GM10266 (cell line): Measurements from ENCODE around the gene ST6GALNAC6.

ENCODE experiments used
- DNase-seq: peaks from one replicate; pipeline ENCODE4 v3.0.0; 2012; ENCODE audit errors: extremely low spot score
- TF ChIP-seq, protein P1 (sequence below): IDR thresholded peaks from 2 replicates; pipeline ENCODE4 v1.5.1; 2012; ENCODE audit warnings: mild to moderate bottlenecking, low read depth; ENCODE audit not compliant: control insufficient read depth, insufficient read depth; ENCODE audit errors: missing control alignments

Gene ST6GALNAC6

DNA sequence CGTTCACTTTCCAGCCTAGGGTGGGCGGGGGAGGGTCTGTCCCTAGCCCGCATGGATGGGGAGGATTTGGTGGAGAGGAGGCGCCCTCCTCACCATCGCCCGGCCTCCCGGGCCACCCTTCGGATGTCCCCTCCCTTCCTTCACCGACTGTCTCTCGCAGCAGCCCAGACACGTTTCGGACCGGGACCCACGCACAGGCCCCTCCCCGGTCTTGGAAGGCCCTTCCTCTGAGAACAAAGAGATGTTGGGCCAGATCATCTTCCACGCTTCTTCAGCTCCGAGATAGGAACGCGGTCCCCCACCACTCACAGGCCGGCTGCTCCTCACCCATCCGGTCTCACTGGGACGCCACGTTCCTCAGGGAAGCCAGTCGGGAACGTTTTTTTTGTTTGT is 38.9 kb upstream of the ST6GALNAC6 start:
- no peak for DNase-seq
- TF ChIP-seq, protein P1, sequence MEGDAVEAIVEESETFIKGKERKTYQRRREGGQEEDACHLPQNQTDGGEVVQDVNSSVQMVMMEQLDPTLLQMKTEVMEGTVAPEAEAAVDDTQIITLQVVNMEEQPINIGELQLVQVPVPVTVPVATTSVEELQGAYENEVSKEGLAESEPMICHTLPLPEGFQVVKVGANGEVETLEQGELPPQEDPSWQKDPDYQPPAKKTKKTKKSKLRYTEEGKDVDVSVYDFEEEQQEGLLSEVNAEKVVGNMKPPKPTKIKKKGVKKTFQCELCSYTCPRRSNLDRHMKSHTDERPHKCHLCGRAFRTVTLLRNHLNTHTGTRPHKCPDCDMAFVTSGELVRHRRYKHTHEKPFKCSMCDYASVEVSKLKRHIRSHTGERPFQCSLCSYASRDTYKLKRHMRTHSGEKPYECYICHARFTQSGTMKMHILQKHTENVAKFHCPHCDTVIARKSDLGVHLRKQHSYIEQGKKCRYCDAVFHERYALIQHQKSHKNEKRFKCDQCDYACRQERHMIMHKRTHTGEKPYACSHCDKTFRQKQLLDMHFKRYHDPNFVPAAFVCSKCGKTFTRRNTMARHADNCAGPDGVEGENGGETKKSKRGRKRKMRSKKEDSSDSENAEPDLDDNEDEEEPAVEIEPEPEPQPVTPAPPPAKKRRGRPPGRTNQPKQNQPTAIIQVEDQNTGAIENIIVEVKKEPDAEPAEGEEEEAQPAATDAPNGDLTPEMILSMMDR = no peak

DNA sequence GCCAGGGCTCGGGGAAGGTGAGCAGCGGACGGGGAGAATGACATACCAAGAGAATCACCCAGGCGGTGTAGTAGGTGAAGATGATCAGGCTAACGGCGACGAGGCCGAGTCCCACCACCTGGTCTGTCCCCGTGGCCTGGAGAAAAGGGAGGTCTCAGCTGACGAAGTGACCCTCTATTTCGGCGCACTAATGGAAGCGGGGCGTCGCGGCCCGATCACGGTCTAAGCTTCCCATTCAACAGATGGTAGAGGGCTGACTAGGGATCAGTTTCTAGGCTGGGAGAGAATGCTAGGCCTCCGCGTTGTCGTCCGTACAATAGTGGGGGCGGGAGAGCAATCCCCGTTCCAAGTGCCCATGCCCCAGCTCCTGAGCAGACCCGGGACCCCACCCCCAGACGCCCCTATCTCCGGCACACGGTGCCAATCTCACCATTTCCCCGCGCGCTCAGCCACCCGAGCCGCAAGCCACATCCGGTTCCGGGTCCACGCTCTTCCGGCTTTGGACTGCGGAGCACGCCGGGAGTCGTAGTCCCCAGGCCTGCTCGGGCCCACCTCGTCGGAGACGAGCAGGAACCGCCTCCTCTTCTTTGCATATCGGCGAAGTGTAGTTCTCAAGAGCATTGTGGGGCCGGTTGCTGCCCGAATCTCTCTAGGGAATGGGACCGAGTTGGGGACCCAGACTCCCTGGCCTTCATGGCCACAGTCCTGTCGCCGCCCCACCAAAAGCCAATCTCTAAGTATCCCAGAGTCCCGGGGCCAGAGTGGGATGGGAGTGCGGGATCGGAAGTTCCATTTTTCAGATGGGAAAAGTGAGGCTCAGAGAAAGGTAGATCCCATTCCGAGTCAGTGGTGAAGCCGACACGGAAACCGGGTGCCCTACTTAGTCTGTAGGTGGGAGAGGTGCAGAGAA is 38.2 kb upstream of the ST6GALNAC6 start, which contains the start of gene DPM2:
TSS of gene DPM2 (minus strand) at position 467 of the 910 bp plus-strand sequence. CDS start at position 433, 34 bp downstream.
- TF ChIP-seq, protein P1 = no peak
- DNase-seq = peak; percentile 95

DNA sequence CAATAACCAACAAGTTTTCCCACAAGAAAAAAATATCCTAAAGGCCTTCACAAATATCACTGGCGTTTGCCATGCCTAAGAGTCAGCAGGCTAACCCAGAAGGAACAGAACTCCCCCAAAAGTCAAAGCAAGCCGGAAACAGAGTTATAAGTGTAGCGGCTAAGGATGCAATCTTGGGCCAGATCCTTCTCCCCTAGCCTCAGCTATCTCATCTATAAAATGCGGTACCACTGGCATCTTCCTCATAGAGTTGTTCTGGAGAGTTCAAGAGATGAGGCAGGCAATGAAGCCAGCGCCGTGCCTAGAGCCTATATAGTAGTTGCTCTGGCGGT is 37.6 kb upstream of the ST6GALNAC6 start:
- DNase-seq = no peak
- TF ChIP-seq, protein P1 = no peak

DNA sequence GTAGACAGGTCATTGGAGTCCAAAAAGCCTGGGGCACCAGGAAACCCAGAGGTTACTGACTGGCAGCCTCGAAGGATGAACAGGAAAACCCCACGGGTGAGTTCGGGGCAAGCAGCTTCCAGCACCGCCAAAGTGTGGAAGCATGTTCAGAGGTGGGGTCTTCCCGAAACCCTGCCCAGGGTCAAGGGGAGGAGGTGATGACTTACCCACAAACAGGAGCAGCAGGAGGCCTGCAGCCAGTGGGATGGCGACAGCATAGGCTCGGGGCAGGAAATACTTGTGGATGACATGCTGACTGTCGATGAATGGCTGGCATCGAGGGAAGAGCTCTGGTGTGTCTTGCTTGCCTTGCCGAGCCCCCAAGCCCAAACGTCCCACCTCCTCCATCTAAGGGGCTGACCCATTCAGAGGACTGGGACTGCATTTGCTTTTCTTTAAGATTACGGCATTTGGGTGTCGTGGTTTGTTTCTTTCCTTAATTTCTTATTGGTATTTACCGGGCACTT is 37.0 kb upstream of the ST6GALNAC6 start:
- DNase-seq = no peak
- TF ChIP-seq, protein P1 = no peak

DNA sequence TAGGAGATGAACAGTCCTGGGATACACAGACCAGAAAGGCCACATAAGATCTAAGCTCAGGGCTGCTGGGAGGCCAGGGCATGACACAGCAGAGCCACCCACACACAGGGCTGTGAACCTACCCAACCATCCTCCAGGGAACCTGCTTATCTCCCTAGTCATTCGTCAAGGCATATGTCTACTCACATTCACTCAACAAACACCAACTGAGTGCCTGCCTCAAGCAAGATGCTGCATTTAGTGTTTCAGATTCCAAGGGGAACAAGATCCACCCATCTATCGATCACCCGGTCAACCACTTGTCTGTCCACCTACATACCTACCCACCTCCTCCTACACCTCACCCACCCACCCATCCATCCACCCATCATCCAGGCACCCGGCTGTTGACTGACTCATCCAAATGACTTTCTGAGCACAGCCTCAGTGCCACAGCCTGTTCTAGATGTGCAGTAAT is 36.4 kb upstream of the ST6GALNAC6 start:
- TF ChIP-seq, protein P1 = no peak

DNA sequence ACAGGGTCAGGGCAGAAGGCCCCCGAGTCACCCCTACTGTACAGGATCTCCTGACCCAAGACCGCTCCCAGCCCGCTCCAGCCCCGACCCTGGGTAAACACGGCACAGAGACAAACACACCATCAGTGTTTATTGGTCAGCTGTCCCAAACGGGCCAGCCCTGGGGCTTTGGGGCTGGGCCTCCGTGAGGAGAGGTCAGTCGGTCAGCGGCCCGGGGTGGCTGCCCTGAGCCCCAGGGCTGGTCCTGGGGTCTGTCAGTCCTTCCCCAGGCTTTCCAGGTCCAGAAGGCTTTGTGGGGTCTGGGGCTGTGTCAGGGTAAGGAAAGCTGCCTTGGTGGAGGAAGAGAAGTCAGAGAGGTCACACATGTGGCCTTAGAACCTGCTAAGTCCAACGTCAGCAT is 35.6 kb upstream of the ST6GALNAC6 start:
- DNase-seq = no peak
- TF ChIP-seq, protein P1 = no peak

More for the DNA sequence above, 36.4 kb upstream of the ST6GALNAC6 start:
- DNase-seq = no peak

DNA sequence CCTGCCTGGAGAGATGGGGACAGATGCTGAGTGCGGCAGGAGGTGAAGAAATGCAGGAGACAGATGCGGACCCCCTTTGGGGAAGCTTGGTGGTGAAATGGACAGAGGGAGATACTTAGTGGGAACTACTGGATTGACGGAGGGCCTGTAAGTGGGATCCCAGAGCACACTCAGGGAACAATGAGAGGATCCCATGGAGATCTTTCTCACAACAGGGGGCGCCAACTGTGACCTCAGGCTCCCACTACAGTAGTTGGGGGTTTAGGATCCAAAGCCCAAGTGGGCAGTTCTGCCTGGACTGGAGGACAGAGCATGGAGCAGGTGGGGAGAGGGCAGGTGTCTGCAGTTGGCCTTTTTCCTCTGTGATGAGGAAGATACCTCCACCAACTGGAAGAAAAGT is 34.8 kb upstream of the ST6GALNAC6 start:
- TF ChIP-seq, protein P1 = no peak
- DNase-seq = no peak
